Fibroblast of lung (primary cell): Measurements from ENCODE around the gene AGRP.

Experiments
- CTCF ChIP-seq, 2 donors: IDR thresholded peaks in 1 of 2; conservative IDR thresholded peaks in 1 of 2; 1 replicate in 1 of 2; 2 replicates in 1 of 2; pipeline ENCODE4 v1.5.1; 2011 to 2012; ENCODE audit warnings: low read length in 2 of 2, control low read depth in 1 of 2, inconsistent platforms in 1 of 2, low read depth in 1 of 2, mild to moderate bottlenecking in 1 of 2
- EZH2 ChIP-seq: IDR thresholded peaks from 2 replicates; pipeline ENCODE4 v1.5.1; 2012; ENCODE audit warnings: low read length, control low read depth, mild to moderate bottlenecking; ENCODE audit errors: missing control alignments

GRCh38 chr16:67470359-67470758, 13.0 kb downstream of the AGRP start:
- TF ChIP-seq CTCF (conservative IDR thresholded peaks at IDR 0.05 in 1 of 2, IDR thresholded peaks at IDR 0.05 in 1 of 2; ENCODE audit: low read depth in 1 of 2, low read length in 2 of 2) = no peak
- TF ChIP-seq EZH2 = no peak
